ENCODE measurements around the gene GAL. TPM values are rescaled to one million over a fixed set of nuclear protein-coding genes. Genes with fewer than 3 reads are reported as not detected.

GAL gene
- total and polyA plus RNA-seq, 11 donors = 0.35 to 7.0 (median 1.0) TPM; not detected in 6

- TF ChIP-seq CTCF (IDR thresholded peaks at IDR 0.05) (no peak), POLR2A (IDR thresholded peaks at IDR 0.05) (no peak)
- Histone ChIP-seq H3K36me3 (no peaks in the 10 kb centered on the region), H3K9me3 (no peaks in the 10 kb centered on the region), H3K4me3 (no peak overlapping the region), H3K4me1 (peaks cover 0 to 14% (median 6%) of the 10 kb centered on the region in 12 donors), H3K27me3 (peaks cover 21 to 66% (median 41%) of the 10 kb centered on the region in 9 donors), H3K27ac (no peak overlapping the region)
- DNase-seq (no peak), ATAC-seq (no peak)
- intact Hi-C loops (cut with DNase I) = no loop called here
- WGBS, 4 donors = 88 to 97% (median 95%) methylated on average over 4 to 12 of the region's 12 CpGs
Measured at GRCh38 chr11:68686486-68686885, 2.1 kb downstream of the GAL start.

- intact Hi-C loops (cut with DNase I) = no loop called here
- ATAC-seq (no peak), DNase-seq (no peak)
- TF ChIP-seq CTCF (IDR thresholded peaks at IDR 0.05) (no peak), POLR2A (IDR thresholded peaks at IDR 0.05) (no peak)
- Histone ChIP-seq H3K9me3 (no peaks in the 10 kb centered on the region), H3K36me3 (no peaks in the 10 kb centered on the region), H3K27ac (no peak overlapping the region), H3K27me3 (peaks cover 21 to 73% (median 42%) of the 10 kb centered on the region in 9 donors), H3K4me3 (no peak overlapping the region), H3K4me1 (peaks cover 0 to 14% (median 6%) of the 10 kb centered on the region in 12 donors)
- WGBS, 4 donors = 62 to 73% (median 62%) methylated on average over 9 of the region's 9 CpGs
Measured at GRCh38 chr11:68687311-68687710, 3.0 kb downstream of the GAL start.

- Histone ChIP-seq H3K27me3 (peaks cover 21 to 73% (median 42%) of the 10 kb centered on the region in 9 donors), H3K9me3 (no peaks in the 10 kb centered on the region), H3K27ac (no peak overlapping the region), H3K4me1 (peaks cover 0 to 14% (median 6%) of the 10 kb centered on the region in 12 donors), H3K36me3 (no peaks in the 10 kb centered on the region), H3K4me3 (no peak overlapping the region)
- DNase-seq = no peak
- TF ChIP-seq POLR2A (IDR thresholded peaks at IDR 0.05) = no peak
- no peak for ATAC-seq
- intact Hi-C loops (cut with DNase I) = no loop called here
- WGBS, 4 donors = 88 to 98% (median 90%) methylated on average over 9 to 14 of the region's 14 CpGs
Measured at GRCh38 chr11:68687986-68688385, 3.6 kb downstream of the GAL start.

GRCh38 chr11:68688881-68689280, 4.5 kb downstream of the GAL start:
- intact Hi-C loops (cut with DNase I) = no loop called here
- TF ChIP-seq CTCF (IDR thresholded peaks at IDR 0.05) (no peak), POLR2A (IDR thresholded peaks at IDR 0.05) (no peak)
- Histone ChIP-seq H3K27ac (no peak overlapping the region), H3K9me3 (no peaks in the 10 kb centered on the region), H3K4me3 (no peak overlapping the region), H3K27me3 (peaks cover 15 to 70% (median 40%) of the 10 kb centered on the region in 9 donors), H3K4me1 (peaks cover 0 to 13% (median 6%) of the 10 kb centered on the region in 12 donors), H3K36me3 (no peaks in the 10 kb centered on the region)
- ATAC-seq (no peak), DNase-seq (no peak)
- WGBS, 4 donors = 72 to 80% (median 77%) methylated on average over 12 of the region's 12 CpGs

All from heart left ventricle (tissue), 16 donors.